Measurements from ENCODE around the gene MAN2A1.

The MAN2A1 gene

GRCh38 chr5:109837231-109837861 is 147.6 kb downstream of the MAN2A1 start:
- in situ Hi-C loops (cut with MboI; ENCODE audit: low pct_unique_long_range_greater_than_20kb, low sequenced_read_pairs, unreplicated experiment): no loop called here
- TF ChIP-seq CTCF (IDR thresholded peaks at IDR 0.05; ENCODE audit: extremely low read depth, insufficient read depth, missing control alignments): no peak
- DNase-seq (ENCODE audit: low spot score): no peak

GRCh38 chr5:109838157-109838556 is 148.4 kb downstream of the MAN2A1 start:
- in situ Hi-C loops (cut with MboI; ENCODE audit: low pct_unique_long_range_greater_than_20kb, low sequenced_read_pairs, unreplicated experiment): no loop called here
- TF ChIP-seq CTCF (IDR thresholded peaks at IDR 0.05; ENCODE audit: extremely low read depth, insufficient read depth, missing control alignments): no peak
- no peak for DNase-seq (ENCODE audit: low spot score)

GRCh38 chr5:109844148-109844547 is 154.4 kb downstream of the MAN2A1 start:
- no peak for DNase-seq (ENCODE audit: low spot score)
- in situ Hi-C loops (cut with MboI; ENCODE audit: low pct_unique_long_range_greater_than_20kb, low sequenced_read_pairs, unreplicated experiment): no loop called here
- TF ChIP-seq CTCF (IDR thresholded peaks at IDR 0.05; ENCODE audit: extremely low read depth, insufficient read depth, missing control alignments): peak; percentile 9

- TF ChIP-seq CTCF (IDR thresholded peaks at IDR 0.05; ENCODE audit: extremely low read depth, insufficient read depth, missing control alignments): no peak
- DNase-seq (ENCODE audit: low spot score): no peak
- in situ Hi-C loops (cut with MboI; ENCODE audit: low pct_unique_long_range_greater_than_20kb, low sequenced_read_pairs, unreplicated experiment): no loop called here
These were observed 155.0 kb downstream of the MAN2A1 start for GRCh38 chr5:109844695-109845094.

GRCh38 chr5:109848130-109848529 is 158.4 kb downstream of the MAN2A1 start:
- in situ Hi-C loops (cut with MboI; ENCODE audit: low pct_unique_long_range_greater_than_20kb, low sequenced_read_pairs, unreplicated experiment): no loop called here
- no peak for TF ChIP-seq CTCF (IDR thresholded peaks at IDR 0.05; ENCODE audit: extremely low read depth, insufficient read depth, missing control alignments)
- DNase-seq (ENCODE audit: low spot score): no peak

- TF ChIP-seq CTCF (IDR thresholded peaks at IDR 0.05; ENCODE audit: extremely low read depth, insufficient read depth, missing control alignments): no peak
- in situ Hi-C loops (cut with MboI; ENCODE audit: low pct_unique_long_range_greater_than_20kb, low sequenced_read_pairs, unreplicated experiment): no loop called here
- DNase-seq (ENCODE audit: low spot score): no peak
These were observed 159.9 kb downstream of the MAN2A1 start for GRCh38 chr5:109849478-109850088.
